K562 (cell line): ENCODE data around the gene LRRC59. TPM values are rescaled to one million over a fixed set of nuclear protein-coding genes. Genes with fewer than 3 reads are reported as not detected.
A peak's percentile ranks its signal among the peaks of the same experiment; 100 is the strongest.

Experiments
- BMI1 ChIP-seq: fragments of 150-350 bp; IDR thresholded peaks from 2 replicates; pipeline ENCODE4 v1.6.1; 2014; ENCODE audit warnings: low read length
- BRD9 ChIP-seq: fragments of 450-650 bp; IDR thresholded peaks from 2 replicates; pipeline ENCODE4 v1.6.1; 2018; ENCODE audit warnings: low read depth; ENCODE audit not compliant: partially characterized antibody
- CREB3L1 ChIP-seq: fragments of 450-650 bp; IDR thresholded peaks from 2 replicates; pipeline ENCODE4 v1.6.1; 2014; ENCODE audit warnings: low read depth, mild to moderate bottlenecking, moderate library complexity, borderline replicate concordance
- ELF2 ChIP-seq: fragments of 250-450 bp; sonication (Bioruptor Pico); IDR thresholded peaks from 2 replicates; pipeline ENCODE4 v1.5.0; 2021; ENCODE audit warnings: mild to moderate bottlenecking
- HDAC8 ChIP-seq: fragments of 450-650 bp; IDR thresholded peaks from 2 replicates; pipeline ENCODE4 v1.6.1; 2016; ENCODE audit warnings: mild to moderate bottlenecking, missing genetic modification characterization, moderate library complexity, missing compliant biosample characterization
- HOMEZ ChIP-seq: fragments of 250-450 bp; sonication (Bioruptor Pico); IDR thresholded peaks from 2 replicates; pipeline ENCODE4 v1.4.0; 2020; ENCODE audit warnings: mild to moderate bottlenecking, moderate library complexity
- KAT7 ChIP-seq: sonication (generic); formaldehyde crosslinking; IDR thresholded peaks from 2 replicates; pipeline ENCODE4 v1.8.0; 2022; ENCODE audit warnings: missing genetic modification reagents, mild to moderate bottlenecking, borderline replicate concordance
- KLF6 ChIP-seq: fragments of 250-450 bp; sonication (Bioruptor Pico); IDR thresholded peaks from 2 replicates; pipeline ENCODE4 v1.4.0; 2020; ENCODE audit warnings: mild to moderate bottlenecking, moderate library complexity, borderline replicate concordance
- L3MBTL2 ChIP-seq: fragments of 450-650 bp; IDR thresholded peaks from 2 replicates; pipeline ENCODE4 v1.6.1; 2016; ENCODE audit warnings: mild to moderate bottlenecking, moderate library complexity
- MEF2A ChIP-seq: IDR thresholded peaks from 2 replicates; pipeline ENCODE4 v1.6.1; 2011; ENCODE audit warnings: low read depth, mild to moderate bottlenecking, low read length, moderate library complexity; ENCODE audit not compliant: control insufficient read depth
- NBN ChIP-seq: fragments of 450-650 bp; IDR thresholded peaks from 2 replicates; pipeline ENCODE4 v1.6.1; 2016; ENCODE audit warnings: low read depth, mild to moderate bottlenecking
- RUNX1 ChIP-seq: sonication (generic); IDR thresholded peaks from 2 replicates; pipeline ENCODE4 v1.6.1; 2016; ENCODE audit warnings: antibody characterized with exemption, low read depth
- UBTF ChIP-seq, 2 experiments: IDR thresholded peaks; 2 replicates each; pipeline ENCODE4 v1.6.1; 2012; ENCODE audit warnings: improper control_type of control experiment in 2 of 2, low read depth in 2 of 2, low read length in 2 of 2, borderline replicate concordance in 1 of 2
- ZKSCAN3 ChIP-seq: fragments of 250-450 bp; sonication (Bioruptor Pico); IDR thresholded peaks from 2 replicates; pipeline ENCODE4 v1.4.0; 2020
- ZNF121 ChIP-seq: sonication (generic); formaldehyde crosslinking; conservative IDR thresholded peaks from 2 replicates; pipeline ENCODE4 v1.8.0; 2022; ENCODE audit warnings: missing genetic modification reagents
- polyA plus RNA-seq, 8 experiments: library from polyadenylated mRNA; depleted of rRNA in 4 of 8; stranded (reverse) in 5 of 8; unstranded in 3 of 8; fragments of >200 nt; fragmentation: Nextera tagmentation in 2 of 8; fragmentation: Illumina TruSeq in 1 of 8; extraction: Ambion mirVana in 2 of 8; extraction: Trizol in 1 of 8; gene quantifications; 2 replicates each; pipeline versions ENCODE4 v1.2.1 to v1.2.3, GENCODE V29; 2011 to 2014; ENCODE audit warnings: inconsistent platforms in 1 of 8, missing spikeins in 1 of 8
- total RNA-seq, 7 experiments: library from RNA; depleted of rRNA in 6 of 7; stranded (reverse); fragments of >200 nt in 6 of 7; fragmentation: Illumina TruSeq in 2 of 7; extraction: Trizol in 2 of 7; gene quantifications; 2 replicates each; pipeline versions ENCODE4 v1.2.1 to v1.2.3, GENCODE V29; 2011 to 2021; ENCODE audit warnings: low replicate concordance in 1 of 7
- TF ChIP-seq, protein P1 (sequence below): sonication (generic); formaldehyde crosslinking; IDR thresholded peaks from 2 replicates; pipeline ENCODE4 v1.9.0; 2022; ENCODE audit warnings: mild to moderate bottlenecking, missing genetic modification reagents
- TF ChIP-seq, protein P2 (sequence below): sonication (generic); formaldehyde crosslinking; IDR thresholded peaks from 2 replicates; pipeline ENCODE4 v1.8.0; 2022; ENCODE audit warnings: mild to moderate bottlenecking, missing genetic modification reagents

Gene LRRC59
- total and polyA plus RNA-seq, 9 of the 15 experiments (the other 6 are each of a cell fraction or from before 2014, with no cell fraction given), result 27.8 to 244 (median 154) TPM

- TF ChIP-seq UBTF (IDR thresholded peaks at IDR 0.05; ENCODE audit: borderline replicate concordance in 1 of 2, low read depth in 2 of 2, low read length in 2 of 2), result no peak
- TF ChIP-seq, protein P1, sequence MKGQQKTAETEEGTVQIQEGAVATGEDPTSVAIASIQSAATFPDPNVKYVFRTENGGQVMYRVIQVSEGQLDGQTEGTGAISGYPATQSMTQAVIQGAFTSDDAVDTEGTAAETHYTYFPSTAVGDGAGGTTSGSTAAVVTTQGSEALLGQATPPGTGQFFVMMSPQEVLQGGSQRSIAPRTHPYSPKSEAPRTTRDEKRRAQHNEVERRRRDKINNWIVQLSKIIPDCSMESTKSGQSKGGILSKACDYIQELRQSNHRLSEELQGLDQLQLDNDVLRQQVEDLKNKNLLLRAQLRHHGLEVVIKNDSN (CRISPR knock-in tag), result peak; percentile 84
- no peak for TF ChIP-seq ZNF121
- TF ChIP-seq KLF6 (CRISPR knock-in tag), result peak; percentile 6; the same call in 1 of the 2 replicates
- no peak for TF ChIP-seq RUNX1
- no peak for TF ChIP-seq CREB3L1
- no peak for TF ChIP-seq BRD9
- TF ChIP-seq L3MBTL2, result peak; percentile 71; the same call in 1 of the 2 replicates
- TF ChIP-seq HOMEZ (CRISPR knock-in tag), result no peak
- no peak for TF ChIP-seq BMI1
- TF ChIP-seq KAT7 (CRISPR knock-in tag), result peak; percentile 59; the same call in 1 of the 2 replicates
- TF ChIP-seq MEF2A, result no peak
- TF ChIP-seq, protein P2, sequence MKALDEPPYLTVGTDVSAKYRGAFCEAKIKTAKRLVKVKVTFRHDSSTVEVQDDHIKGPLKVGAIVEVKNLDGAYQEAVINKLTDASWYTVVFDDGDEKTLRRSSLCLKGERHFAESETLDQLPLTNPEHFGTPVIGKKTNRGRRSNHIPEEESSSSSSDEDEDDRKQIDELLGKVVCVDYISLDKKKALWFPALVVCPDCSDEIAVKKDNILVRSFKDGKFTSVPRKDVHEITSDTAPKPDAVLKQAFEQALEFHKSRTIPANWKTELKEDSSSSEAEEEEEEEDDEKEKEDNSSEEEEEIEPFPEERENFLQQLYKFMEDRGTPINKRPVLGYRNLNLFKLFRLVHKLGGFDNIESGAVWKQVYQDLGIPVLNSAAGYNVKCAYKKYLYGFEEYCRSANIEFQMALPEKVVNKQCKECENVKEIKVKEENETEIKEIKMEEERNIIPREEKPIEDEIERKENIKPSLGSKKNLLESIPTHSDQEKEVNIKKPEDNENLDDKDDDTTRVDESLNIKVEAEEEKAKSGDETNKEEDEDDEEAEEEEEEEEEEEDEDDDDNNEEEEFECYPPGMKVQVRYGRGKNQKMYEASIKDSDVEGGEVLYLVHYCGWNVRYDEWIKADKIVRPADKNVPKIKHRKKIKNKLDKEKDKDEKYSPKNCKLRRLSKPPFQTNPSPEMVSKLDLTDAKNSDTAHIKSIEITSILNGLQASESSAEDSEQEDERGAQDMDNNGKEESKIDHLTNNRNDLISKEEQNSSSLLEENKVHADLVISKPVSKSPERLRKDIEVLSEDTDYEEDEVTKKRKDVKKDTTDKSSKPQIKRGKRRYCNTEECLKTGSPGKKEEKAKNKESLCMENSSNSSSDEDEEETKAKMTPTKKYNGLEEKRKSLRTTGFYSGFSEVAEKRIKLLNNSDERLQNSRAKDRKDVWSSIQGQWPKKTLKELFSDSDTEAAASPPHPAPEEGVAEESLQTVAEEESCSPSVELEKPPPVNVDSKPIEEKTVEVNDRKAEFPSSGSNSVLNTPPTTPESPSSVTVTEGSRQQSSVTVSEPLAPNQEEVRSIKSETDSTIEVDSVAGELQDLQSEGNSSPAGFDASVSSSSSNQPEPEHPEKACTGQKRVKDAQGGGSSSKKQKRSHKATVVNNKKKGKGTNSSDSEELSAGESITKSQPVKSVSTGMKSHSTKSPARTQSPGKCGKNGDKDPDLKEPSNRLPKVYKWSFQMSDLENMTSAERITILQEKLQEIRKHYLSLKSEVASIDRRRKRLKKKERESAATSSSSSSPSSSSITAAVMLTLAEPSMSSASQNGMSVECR, result no peak
- TF ChIP-seq ZKSCAN3 (CRISPR knock-in tag), result no peak
- TF ChIP-seq HDAC8 (tag), result no peak
- no peak for TF ChIP-seq ELF2 (CRISPR knock-in tag)
- no peak for TF ChIP-seq NBN
Observed at GRCh38 chr17:50425682-50426471, 28.6 kb upstream of the LRRC59 start, which contains the start of gene ACSF2 (continued).
